ENCODE measurements around the gene ACADS.
A peak's percentile ranks its signal among the peaks of the same experiment; 100 is the strongest.

Gene ACADS

DNA sequence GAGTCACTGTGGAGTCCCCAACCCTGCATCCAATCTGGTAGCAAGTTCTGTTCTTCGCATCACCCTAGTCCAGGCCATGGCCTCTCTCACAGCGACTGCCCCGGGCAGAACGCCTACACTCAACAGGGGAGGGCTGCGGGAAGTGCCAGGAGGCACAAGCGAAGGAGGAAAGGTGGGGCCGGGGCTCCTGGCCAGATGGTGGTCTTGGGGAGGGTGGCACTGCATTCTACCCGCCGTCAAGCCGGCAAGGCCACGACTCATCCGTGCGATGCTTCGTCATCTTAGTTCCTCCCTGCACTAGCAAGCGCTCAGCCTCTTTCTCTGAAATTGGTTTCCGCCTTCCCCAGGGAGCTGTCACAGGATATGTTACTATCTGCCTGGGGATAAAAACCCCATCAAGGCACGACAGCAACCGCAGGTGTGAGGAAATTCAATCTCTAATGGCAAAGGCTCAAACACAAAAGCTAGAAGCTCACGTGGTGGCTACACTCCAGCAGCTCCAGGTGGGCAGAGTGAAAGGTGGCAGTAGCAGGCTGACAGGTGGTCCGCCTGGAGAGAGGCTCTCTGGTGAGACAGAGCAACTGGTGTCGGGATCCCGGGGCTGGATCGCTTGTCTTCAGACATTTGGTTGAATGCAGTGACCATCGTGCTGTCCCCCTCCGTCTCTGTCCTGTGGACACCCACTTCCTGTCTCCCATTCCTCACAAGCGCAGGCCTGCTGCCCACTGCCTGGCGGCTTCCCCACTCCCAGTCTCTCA, 34.1 kb downstream of the ACADS start:
- DNase-seq = no peak

- no peak for DNase-seq
These were observed 35.0 kb downstream of the ACADS start for GRCh38 chr12:120760349-120761254.

DNA sequence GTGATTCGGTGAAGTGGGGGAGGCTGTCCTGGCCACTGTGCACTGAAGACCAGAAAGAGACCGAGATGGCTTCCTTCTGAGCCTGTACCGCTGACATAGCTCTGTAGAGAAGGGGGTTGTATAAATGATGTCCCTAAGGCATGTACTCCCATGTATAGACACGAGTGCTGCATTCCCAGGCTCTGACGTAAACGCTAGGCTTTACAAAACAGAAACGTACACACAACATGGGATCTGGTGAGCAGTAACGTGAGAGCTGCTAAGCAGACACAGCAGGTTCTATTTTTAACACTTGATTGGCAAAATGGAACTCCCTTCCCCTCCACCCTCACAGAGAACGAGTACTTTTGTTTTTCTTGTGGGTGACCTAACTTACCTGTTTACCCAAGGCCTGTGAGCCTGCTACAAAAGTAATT, 35.9 kb downstream of the ACADS start:
- no peak for DNase-seq

- DNase-seq = no peak
These were observed 36.5 kb downstream of the ACADS start for GRCh38 chr12:120762086-120762485.

GRCh38 chr12:120763250-120763649, 37.6 kb downstream of the ACADS start:
- DNase-seq = no peak

- no peak for DNase-seq
These were observed 39.2 kb downstream of the ACADS start for GRCh38 chr12:120764816-120765215.

- no peak for DNase-seq
These were observed 40.9 kb downstream of the ACADS start for GRCh38 chr12:120766566-120766965.

DNA sequence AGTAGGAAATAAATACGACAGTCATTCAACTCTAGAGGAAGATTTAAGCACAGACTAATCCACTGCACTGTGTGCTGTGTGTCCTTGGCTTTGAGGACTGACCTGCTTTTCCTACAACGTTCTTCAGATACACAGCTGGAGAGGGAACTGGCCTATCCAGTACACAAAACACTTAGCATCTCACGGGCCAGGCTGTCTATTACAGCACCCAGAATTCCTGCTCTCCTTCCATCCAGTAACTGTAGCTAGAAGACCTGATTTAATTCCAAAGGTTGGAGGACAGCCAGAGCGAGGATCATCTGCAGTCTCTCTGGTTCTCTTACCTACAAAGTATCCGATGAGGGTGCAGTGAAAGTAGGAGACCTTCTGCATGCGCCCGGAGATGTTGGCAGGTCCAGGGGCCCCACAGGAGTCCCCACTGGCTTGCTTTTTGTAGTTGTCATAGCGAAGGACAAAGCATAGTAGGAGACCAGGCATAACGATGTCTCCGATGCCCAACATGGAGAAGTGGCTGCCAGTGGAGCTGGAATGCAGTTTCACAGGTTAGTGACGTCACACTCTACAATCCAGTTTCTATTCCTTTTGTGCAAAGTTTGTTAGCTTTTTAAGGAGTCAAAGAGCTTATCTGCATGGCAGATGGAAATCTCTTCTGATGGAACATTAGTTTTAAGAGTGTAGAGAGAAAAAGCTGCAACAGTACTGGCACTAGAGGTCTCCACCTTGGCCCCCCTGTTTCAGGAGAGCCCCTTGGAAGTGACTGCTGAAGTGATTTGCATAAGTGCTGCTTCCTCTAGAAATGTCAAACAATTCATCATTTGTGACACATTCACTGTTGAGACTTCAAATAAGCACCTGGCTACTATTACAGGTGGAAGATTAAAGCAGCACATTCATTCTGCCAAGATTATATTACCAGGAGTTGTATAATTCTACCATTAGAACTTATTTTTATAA, 41.7 kb downstream of the ACADS start:
- DNase-seq = no peak

GRCh38 chr12:120771097-120771496, 45.5 kb downstream of the ACADS start:
- no peak for DNase-seq

DNA sequence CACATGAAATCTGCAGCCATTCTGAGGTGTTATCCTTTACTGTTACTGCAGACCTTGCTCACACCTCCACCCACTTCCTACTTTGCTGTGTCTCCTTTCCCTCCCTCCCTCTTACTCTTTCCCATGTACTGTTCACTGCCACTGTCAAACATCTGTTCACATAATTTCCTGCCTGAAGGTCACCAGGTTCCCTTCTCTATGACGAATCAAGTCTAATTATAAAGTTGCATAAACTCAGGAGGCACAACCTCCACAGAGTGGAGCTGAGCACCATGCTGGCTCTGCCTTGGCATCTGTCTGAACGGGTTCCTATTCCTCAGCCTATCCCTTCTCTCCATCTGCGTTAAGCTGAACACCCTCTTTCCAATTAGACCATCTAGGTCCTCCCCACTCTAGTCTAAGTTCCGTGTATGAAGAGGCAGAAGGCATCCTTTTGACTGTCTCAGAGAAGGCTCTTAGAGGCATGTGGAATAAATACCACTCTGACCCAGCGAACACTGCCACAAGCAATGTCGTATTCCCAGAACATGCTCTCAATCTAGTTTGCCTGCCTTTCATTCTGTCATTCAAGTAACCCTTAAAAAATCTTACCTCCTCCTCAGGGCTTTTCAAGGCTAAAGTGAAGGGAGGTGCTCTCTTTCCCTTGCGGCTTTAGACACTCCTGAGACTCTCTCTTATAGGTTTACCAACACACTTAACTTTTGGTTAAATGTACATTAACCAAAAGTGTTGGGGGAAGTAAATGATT, 48.7 kb downstream of the ACADS start:
- DNase-seq = no peak

GRCh38 chr12:120775862-120776552, 50.4 kb downstream of the ACADS start:
- peak; percentile 31 for DNase-seq

DNA sequence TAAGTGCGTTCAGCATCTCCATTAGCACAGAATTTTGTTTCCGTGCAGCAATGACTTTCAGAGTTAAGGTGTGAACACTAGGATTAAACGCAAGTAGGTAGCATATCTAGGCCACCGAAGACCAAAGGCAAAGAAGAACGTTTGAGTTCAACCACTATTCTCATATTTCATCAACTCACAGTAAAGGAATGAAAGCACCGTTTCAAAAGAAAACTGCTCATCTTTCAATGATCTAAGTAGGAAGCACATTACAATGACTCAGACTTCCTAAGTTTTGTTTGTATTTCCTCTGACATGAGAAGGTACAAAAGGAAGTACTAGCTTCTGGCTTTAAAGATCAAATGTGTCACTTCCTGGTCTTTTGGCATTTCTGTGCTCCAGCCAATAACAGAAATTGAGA, 57.6 kb downstream of the ACADS start:
- DNase-seq = no peak

DNA sequence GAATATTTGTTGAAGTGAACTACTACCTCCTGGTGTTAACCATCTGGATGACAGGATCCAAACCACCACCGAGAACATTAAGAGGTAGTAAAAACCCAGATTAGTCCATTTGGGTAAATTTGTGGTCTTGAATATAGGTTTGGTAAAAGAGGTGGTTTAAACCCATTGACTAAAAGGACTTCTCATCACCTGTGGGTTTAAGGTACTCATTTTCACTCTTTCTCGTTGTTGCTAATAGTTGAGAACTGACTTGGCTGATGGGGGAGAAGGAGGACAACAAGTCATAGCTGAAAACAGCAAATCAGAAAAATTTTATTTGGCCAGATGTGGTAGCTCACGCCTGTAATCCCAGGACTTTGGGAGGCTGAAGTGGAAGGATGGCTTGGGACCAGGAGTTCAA, 59.2 kb downstream of the ACADS start:
- DNase-seq = no peak

- no peak for DNase-seq
These were observed 62.3 kb downstream of the ACADS start for GRCh38 chr12:120787889-120788288.
